Stimulated activated CD4-positive, alpha-beta T cell treated with anti-CD3 and anti-CD28 coated beads, Interleukin-15, amount 100 ng/mL, for 24 hours (primary cell): ENCODE measurements around the gene ERBB2.
"Not testable (repeated sequence)": the region's sequence is repeated elsewhere in the genome, so short reads cannot be mapped to it uniquely, and the experiment has no call there.

ENCODE experiments used
- DNase-seq: peaks from one replicate; pipeline ENCODE4 v3.0.0-alpha.2; 2020

Gene ERBB2

DNA sequence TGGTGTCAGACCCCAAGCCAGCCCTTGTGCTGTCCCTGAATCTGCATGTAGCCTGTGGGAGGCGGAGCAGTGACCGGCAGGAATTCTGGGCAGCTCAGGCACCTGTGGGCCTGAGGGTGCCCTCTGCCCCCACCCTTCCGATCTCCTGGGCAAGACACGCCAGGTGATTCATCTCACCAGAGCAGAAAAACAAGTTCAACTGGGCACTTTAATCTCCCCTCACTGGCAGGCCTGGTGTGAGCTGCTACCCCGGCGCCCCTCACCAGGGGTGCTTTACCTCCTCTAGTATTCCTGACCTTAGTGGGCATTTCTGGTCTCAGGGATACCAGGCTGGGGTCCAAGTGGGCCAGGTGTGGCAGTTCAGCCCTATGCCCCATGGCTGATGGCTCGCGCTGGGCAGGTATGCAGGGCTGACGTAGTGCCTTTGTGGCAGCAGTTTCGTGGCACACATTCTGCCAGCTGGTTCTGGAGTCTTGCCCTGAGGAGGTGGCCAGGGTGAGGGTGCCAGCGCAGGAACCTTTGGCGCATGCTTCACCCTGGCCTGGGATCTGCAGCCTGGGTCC, 6.0 kb downstream of the ERBB2 start:
- no peak for DNase-seq

DNA sequence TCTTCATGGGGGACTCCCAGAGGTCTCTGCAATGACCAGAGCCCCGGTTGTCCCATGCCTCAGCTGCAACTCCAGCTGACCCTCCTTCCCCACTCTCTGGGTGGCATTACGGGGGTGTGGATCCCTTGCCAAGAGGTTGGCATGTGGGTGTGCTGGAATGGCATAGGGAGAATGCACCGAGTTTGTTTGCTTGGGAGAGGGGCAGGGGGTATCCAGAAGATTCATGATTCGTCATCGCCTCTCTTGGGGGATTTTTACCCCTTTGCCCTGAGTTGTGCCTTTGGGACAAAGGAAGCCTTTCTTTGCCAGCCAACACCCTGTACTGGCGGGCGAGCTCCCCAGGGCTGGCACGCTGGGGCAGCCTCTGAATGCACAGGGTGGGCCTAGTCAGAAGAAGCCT, 6.5 kb downstream of the ERBB2 start:
- DNase-seq, result no peak

DNA sequence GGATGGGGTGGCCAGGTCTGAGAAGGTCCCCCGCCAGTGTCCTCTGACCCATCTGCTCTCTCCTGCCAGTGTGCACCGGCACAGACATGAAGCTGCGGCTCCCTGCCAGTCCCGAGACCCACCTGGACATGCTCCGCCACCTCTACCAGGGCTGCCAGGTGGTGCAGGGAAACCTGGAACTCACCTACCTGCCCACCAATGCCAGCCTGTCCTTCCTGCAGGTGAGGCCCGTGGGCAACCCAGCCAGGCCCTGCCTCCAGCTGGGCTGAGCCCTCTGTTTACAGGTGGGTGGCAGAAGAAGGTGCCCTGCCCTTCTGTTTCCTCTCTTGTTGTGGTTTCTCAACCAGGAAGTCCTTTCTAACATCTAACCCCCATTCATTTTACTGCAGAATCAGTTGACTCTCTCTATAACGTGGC, 7.1 kb downstream of the ERBB2 start:
- DNase-seq, result no peak

DNA sequence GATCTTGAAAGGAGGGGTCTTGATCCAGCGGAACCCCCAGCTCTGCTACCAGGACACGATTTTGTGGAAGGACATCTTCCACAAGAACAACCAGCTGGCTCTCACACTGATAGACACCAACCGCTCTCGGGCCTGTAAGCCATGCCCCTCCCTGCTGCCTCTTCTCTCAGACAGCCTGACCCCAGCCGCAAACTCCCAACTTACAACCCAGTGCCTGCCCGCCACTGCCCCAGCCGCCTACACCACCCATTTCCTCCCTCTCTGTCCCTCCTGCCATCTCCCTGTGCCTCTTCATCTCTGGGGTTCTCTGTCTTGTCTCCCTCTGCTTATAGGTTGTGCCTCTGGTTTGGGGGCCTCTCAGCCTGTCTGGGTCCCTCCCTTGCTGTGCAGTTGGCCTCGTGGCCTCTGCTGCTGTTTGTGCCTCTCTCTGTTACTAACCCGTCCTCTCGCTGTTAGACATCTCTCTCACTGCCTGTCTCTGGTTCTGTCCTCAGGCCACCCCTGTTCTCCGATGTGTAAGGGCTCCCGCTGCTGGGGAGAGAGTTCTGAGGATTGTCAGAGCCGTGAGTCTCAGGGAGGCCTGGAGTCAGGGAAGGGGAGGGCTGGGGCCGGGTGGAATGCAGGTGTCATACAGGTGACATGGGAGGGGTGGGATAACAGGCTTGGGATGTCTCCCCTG, 9.6 kb downstream of the ERBB2 start:
- DNase-seq, result no peak

DNA sequence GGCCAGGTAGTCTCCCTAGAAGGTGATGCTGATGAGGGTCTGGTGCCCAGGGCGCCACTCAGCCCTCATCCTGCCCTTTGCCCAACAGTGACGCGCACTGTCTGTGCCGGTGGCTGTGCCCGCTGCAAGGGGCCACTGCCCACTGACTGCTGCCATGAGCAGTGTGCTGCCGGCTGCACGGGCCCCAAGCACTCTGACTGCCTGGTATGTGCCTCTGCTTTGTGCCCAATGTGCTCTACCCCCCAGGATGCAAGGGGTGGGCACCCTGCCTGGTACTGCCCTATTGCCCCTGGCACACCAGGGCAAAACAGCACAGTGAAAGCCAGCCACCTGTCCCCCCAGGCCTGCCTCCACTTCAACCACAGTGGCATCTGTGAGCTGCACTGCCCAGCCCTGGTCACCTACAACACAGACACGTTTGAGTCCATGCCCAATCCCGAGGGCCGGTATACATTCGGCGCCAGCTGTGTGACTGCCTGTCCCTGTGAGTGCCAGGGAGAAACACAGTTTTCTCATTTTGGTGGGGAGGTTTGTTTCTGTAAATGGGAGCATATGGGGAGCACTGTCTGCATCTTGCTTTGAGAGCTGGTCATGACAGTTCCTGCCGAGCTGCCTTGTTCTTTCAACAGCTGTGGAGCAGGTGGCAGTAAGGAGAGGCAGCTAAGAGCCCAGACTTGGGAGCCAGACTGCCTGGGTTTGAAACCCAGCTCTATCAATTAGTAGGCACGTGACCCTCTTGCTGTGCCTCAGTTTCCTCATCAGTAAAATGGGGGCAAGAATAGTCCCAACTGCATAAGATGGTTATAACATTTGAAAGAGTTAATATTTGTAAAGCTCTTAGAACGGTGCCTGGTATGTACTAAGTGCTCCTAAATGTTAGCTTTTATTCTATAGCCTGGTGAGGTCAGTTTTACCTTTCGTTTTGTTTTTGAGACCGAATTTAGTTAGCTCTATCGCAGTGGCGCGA, 10.4 kb downstream of the ERBB2 start:
- no peak for DNase-seq

DNA sequence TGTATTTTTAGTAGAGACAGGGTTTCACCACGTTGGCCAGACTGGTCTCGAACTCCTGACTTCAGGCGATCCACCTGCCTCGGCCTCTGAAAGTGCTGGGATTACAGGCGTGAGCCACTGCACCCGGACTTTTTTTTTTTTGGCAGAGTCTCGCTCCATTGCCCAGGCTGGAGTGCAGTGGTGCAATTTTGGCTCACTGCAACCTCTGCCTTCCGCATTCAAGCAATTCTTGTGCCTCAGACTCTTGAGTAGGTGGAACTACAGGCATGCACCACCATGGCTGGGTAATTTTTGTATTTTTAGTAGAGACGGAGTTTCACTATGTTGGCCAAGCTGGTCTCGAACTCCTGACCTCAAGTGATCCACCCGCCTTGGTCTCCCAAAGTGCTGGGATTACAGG, 11.2 kb downstream of the ERBB2 start:
- not testable (repeated sequence) for DNase-seq

DNA sequence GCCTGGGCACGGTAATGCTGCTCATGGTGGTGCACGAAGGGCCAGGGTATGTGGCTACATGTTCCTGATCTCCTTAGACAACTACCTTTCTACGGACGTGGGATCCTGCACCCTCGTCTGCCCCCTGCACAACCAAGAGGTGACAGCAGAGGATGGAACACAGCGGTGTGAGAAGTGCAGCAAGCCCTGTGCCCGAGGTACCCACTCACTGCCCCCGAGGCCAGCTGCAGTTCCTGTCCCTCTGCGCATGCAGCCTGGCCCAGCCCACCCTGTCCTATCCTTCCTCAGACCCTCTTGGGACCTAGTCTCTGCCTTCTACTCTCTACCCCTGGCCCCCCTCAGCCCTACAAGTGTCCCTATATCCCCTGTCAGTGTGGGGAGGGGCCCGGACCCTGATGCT, 12.0 kb downstream of the ERBB2 start:
- DNase-seq, result no peak

DNA sequence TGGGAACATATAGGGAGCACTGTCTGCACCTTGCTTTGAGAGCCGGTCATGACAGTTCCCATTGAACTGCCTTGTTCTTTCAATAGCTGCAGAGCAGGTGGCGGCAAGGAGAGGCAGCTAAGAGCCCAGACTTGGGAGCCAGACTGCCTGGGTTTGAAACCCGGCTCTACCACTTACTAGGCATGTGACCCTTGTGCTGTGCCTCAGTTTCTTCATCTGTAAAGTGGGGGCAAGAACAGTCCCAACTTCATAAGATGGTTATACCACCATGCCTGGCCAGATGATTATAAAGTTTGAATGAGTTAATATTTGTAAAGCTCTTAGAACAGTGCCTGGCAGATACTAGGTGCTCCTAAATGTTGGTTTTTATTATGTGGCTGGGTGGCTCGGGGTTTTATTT, 14.4 kb downstream of the ERBB2 start:
- DNase-seq, result no peak

DNA sequence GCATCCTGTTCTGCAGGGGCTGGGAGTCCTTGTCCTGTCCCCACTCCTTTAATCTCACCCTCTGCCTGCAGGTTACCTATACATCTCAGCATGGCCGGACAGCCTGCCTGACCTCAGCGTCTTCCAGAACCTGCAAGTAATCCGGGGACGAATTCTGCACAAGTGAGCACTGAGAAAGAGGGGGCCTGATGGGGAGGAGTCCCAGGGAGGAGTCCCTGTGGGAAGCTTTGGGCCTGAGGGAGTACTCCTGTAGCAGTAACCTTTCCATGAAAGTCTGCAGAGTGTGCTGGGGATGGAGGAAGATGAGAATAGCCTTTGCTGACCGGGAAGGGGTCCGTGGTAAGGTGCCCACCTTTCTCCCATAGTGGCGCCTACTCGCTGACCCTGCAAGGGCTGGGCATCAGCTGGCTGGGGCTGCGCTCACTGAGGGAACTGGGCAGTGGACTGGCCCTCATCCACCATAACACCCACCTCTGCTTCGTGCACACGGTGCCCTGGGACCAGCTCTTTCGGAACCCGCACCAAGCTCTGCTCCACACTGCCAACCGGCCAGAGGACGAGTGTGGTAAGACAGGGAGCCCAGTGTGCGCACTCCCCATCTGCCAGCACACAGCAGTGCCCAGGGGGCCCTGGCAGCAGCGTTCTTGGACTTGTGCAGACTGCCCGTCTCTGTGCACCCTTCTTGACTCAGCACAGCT, 15.7 kb downstream of the ERBB2 start:
- no peak for DNase-seq

DNA sequence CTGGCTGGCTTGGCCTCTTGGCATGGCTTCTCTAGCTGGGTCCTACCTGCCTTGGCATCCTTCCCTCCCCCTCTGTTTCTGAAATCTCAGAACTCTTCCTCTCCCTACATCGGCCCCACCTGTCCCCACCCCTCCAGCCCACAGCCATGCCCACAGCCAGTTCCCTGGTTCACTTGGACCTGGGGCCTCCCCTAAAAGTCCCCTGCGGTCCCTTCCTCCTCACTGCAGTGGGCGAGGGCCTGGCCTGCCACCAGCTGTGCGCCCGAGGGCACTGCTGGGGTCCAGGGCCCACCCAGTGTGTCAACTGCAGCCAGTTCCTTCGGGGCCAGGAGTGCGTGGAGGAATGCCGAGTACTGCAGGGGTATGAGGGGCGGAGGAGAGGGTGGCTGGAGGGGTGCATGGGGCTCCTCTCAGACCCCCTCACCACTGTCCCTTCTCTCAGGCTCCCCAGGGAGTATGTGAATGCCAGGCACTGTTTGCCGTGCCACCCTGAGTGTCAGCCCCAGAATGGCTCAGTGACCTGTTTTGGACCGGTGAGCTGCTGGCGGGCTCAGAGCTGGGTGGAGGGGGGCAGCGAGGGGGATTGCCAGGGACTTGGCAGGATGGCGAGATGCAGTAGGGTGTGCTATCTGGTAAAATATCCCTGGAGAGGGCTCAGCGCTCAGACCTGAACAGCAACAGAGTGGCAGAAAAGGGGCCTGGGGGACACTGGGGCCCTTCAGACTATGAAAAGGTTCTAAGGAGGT, 16.4 kb downstream of the ERBB2 start:
- DNase-seq, result no peak

DNA sequence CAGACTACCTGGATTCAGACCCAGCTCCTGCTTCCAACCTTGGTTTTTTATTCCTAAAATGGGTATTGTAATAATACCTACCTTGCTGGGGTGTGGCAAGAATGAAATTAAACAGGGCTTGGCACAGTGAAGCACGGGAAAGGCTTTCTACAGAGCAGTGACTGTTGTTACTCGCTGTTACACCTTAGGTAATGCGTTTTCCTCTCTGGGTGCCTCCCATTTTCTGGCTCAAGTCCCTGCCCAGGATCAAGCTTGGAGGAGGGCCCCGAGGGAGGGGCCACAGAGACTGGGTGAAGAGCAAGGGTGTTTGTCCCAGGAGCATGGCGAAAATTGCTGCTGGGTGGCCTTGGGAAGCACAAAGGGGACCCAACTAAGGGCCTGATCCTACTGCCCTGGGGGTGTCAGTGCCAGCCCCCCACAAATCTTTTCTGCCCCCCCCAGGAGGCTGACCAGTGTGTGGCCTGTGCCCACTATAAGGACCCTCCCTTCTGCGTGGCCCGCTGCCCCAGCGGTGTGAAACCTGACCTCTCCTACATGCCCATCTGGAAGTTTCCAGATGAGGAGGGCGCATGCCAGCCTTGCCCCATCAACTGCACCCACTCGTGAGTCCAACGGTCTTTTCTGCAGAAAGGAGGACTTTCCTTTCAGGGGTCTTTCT, 17.1 kb downstream of the ERBB2 start:
- no peak for DNase-seq

DNA sequence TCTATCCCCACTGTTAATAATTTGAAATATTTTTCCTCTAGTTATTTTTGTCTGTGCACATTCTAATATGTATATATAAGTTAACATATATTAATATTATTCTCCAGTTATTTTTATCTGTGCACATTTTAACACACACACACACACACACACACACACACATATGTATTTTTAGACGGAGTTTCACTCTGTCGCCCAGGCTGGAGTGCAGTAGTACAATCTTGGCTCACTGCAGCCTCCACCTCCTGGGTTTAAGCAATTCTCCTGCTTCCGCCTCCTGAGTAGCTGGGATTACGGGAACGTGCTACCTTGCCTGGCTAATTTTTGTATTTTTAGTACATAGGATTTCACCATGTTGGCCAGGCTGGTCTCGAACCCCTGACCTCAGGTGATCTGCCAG, 17.8 kb downstream of the ERBB2 start:
- DNase-seq, result no peak

DNA sequence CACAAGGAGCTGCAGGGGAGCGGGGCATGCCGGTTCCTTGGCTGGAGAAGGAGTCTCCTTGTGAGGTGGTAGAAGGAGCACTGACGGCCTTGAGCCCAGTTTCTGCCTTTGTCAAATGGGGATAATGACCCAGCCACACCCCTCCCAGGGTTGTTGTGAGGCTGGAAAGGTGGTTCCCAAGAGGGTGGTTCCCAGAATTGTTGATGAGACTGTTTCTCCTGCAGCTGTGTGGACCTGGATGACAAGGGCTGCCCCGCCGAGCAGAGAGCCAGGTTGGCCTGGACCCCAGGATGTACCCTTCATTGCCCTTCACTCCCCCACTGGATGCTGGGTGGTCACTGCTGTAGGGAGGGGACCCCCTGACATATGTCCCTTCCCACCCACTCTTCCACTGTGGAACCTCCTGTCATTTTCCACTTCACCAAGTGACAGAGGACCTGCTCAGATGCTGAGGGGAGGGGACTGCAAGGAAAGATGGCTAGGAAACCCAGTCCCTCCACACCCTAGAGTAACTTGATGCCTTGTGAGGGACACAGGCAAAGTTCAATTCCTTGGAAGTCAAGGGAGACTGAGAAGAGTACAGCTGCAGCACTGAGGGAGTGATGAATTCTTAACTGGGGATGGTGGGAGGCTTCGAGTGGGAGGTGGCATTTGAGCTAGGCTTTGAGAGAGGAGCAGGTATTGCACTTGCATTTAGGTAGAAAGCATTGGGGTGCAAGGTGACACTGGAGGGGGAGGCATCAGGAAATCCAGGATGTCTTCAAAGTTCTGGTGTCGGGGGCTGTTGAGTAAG, 19.9 kb downstream of the ERBB2 start:
- no peak for DNase-seq

DNA sequence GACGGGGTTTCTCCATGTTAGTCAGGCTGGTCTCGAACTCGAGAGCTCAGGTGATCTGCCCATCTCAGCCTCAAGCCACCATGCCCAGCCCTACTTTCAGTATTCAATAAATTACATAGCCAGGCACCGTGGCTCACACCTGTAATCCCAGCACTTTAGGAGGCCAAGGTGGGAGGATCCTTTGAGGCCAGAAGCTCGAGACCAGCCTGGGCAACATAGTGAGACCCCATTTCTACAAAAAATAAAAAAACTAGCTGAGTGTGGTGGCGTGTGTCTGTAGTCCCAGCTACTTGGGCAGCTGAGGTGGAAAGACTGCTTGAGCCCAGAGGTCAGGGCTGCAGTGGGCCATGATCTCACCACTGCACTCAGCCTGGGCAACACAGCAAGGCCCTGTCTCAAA, 22.2 kb downstream of the ERBB2 start:
- no peak for DNase-seq

DNA sequence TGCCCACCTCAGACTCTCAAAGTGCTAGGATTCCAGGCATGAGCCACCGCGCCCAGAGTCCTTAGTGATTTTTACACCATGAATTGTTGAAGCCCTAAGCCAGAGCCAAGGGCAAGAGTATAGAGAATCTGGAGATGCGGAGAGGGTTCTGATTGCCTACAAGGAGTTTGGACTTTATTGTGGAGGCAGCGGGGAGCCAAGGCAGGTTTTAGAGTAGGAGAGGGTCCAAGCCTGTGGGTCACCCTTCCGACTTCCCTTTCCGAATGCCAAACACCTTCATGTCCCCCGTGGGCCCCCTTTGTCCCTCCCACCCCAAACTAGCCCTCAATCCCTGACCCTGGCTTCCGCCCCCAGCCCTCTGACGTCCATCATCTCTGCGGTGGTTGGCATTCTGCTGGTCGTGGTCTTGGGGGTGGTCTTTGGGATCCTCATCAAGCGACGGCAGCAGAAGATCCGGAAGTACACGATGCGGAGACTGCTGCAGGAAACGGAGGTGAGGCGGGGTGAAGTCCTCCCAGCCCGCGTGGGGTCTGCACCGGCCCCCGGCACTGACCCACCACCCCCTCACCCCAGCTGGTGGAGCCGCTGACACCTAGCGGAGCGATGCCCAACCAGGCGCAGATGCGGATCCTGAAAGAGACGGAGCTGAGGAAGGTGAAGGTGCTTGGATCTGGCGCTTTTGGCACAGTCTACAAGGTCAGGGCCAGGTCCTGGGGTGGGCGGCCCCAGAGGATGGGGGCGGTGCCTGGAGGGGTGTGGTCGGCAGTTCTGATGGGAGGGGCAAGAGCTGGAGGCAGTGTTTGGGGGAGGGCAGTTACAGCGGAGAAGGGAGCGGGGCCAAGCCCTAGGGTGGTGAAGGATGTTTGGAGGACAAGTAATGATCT, 23.3 kb downstream of the ERBB2 start:
- DNase-seq, result peak; percentile 45

DNA sequence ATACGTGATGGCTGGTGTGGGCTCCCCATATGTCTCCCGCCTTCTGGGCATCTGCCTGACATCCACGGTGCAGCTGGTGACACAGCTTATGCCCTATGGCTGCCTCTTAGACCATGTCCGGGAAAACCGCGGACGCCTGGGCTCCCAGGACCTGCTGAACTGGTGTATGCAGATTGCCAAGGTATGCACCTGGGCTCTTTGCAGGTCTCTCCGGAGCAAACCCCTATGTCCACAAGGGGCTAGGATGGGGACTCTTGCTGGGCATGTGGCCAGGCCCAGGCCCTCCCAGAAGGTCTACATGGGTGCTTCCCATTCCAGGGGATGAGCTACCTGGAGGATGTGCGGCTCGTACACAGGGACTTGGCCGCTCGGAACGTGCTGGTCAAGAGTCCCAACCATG, 24.9 kb downstream of the ERBB2 start:
- DNase-seq, result no peak

DNA sequence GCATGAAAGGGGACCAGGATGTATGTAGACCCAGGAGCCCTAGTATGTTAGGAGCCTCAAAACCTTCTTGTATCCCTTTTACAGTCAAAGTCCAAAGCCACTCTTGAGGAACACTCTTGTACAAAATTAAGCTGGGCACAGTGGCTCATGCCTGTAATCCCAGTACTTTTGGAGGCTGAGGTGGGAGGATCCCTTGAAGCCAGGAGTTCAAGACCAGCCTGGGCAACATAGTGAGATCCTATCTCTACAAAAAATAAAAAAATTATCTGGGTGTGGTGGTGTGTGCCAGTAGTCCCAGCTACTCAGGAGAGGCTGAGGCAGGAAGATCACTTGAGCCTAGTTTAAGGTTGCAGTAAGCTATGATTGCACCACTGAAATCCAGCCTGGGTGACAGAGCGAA, 26.1 kb downstream of the ERBB2 start:
- not testable (repeated sequence) for DNase-seq

DNA sequence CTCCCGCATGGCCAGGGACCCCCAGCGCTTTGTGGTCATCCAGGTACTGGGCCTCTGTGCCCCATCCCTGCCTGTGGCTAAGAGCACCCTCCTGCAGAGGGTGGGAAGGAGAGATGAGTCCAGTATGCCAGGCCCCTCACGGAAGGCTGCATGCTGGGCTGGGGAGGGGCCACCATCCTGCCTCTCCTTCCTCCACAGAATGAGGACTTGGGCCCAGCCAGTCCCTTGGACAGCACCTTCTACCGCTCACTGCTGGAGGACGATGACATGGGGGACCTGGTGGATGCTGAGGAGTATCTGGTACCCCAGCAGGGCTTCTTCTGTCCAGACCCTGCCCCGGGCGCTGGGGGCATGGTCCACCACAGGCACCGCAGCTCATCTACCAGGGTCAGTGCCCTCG, 26.8 kb downstream of the ERBB2 start:
- DNase-seq, result no peak

DNA sequence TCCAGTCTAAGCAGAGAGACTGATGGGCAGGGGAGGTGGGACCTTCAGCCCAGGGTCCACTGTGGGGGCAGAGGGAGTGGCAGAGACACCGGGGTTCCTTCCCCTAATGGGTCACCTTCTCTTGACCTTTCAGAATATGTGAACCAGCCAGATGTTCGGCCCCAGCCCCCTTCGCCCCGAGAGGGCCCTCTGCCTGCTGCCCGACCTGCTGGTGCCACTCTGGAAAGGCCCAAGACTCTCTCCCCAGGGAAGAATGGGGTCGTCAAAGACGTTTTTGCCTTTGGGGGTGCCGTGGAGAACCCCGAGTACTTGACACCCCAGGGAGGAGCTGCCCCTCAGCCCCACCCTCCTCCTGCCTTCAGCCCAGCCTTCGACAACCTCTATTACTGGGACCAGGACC, 27.7 kb downstream of the ERBB2 start:
- DNase-seq, result no peak

DNA sequence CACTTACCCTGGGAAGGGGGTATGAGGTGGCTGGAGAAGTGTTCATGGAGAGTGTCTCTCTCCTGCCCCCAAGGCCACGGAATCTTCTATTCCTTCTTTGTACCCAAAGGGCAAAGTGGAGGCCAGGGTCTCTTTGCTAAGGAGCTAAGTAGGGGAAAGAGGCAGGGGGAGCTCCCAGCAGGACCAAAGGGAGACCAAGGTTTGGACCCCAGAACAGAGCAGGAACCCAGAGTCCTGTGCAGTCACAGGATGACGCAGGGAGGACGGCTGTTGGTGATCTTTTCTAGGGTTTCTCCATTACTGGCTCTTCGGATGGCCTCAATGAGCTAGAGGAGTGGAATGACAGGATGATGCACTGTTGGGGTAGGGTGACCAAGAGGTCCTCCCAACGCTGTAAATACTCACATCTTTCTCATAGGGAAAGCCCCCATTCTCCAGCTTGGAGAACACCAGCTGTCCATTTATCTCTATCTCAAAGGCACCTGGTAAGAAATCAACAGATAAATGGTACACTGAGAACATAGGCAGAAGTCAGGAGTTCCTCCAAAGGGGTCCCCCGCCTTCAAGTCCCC, 29.5 kb downstream of the ERBB2 start:
- DNase-seq, result no peak
